ENCODE data around the gene CGB7. TPM values are rescaled to one million over a fixed set of nuclear protein-coding genes. Genes with fewer than 3 reads are reported as not detected.

The CGB7 gene
- total and polyA plus RNA-seq, 2 donors (not counting 3 experiments of a cell fraction or from before 2014, with no cell fraction given) = 0.41 to 0.42 TPM

DNA sequence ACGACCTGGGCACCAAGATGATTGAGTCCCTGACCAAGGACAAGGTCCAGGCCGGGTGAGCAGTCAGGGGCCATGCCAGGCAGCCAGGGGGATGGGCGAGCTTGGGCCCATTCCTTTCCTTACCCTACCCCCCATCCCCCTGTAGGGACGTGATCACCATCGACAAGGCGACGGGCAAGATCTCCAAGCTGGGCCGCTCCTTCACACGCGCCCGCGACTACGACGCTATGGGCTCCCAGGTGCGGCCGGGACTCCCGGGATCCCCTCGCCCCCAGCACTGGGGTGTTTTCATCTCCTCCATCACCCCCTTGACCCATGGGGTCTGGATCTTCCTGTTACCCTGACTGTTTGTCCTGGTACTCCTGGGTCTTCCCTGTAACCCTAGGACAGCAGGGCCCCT is 47.7 kb downstream of the CGB7 start:
- Histone ChIP-seq H3K9ac (replicated peaks; ENCODE audit: extremely low read depth, insufficient read depth, low read length) (no peak overlapping the region), H3K4me2 (ENCODE audit: insufficient read depth, low read length) (no peak overlapping the region), H3K27ac (ENCODE audit: insufficient read depth, low read depth, low read length) (no peak overlapping the region), H3K4me3 (replicated peaks in 1 of 3; ENCODE audit: insufficient read depth in 1 of 3, low read depth in 1 of 3, low read length in 3 of 3) (no peak overlapping the region), H3K79me2 (ENCODE audit: control insufficient read depth, insufficient read depth, low read length) (no peaks in the 10 kb centered on the region), H2AFZ (ENCODE audit: low read depth, low read length) (no peak overlapping the region), H4K20me1 (replicated peaks; ENCODE audit: control insufficient read depth, extremely low read depth, insufficient read depth, low read length) (no peaks in the 10 kb centered on the region), H3K4me1 (ENCODE audit: control insufficient read depth, extremely low read depth, insufficient read depth, low read length) (no peaks in the 10 kb centered on the region), H3K9me3 (replicated peaks; ENCODE audit: control insufficient read depth, insufficient read depth, low read length) (no peaks in the 10 kb centered on the region), H3K36me3 (ENCODE audit: control insufficient read depth in 2 of 2, extremely low read depth in 1 of 2, insufficient read depth in 2 of 2, low read length in 2 of 2) (peaks cover 3 to 38% of the 10 kb centered on the region in 2 experiments), H3K9me1 (replicated peaks; ENCODE audit: control insufficient read depth, extremely low read depth, insufficient read depth, low read length) (no peaks in the 10 kb centered on the region), H3K27me3 (ENCODE audit: control insufficient read depth in 2 of 2, insufficient read depth in 2 of 2, low read length in 2 of 2) (no peaks in the 10 kb centered on the region)
- CTCF ChIA-PET = interaction anchor here (1.0 to 7.2 kb wide), 6 partner anchors 10 to 189 kb away, joined by 3 to 59 read pairs (median 4); partner anchors contain the start of genes GYS1 and RUVBL2
- dilution Hi-C loops (cut with MboI; ENCODE audit: extremely low pct_ligation_motif_present, low sequenced_read_pairs) = no loop called here
- POLR2A ChIA-PET = no interaction called here
- DNase-seq (ENCODE audit: low read depth, low spot score) = no peak
- TF ChIP-seq FOS (IDR thresholded peaks at IDR 0.05; ENCODE audit: borderline replicate concordance, insufficient read depth, low read length) (no peak), JUN (IDR thresholded peaks at IDR 0.05; ENCODE audit: borderline replicate concordance, insufficient read depth, insufficient read length, low read depth) (no peak), POLR2A (IDR thresholded peaks at IDR 0.05; ENCODE audit: low read depth, low read length) (no peak), POLR2AphosphoS5 (IDR thresholded peaks at IDR 0.05; ENCODE audit: insufficient read depth, low read depth, low read length) (no peak), GATA2 (IDR thresholded peaks at IDR 0.05; ENCODE audit: insufficient read depth, insufficient read length, low read depth, low read length) (no peak)
- FAIRE-seq = no peak
- intact Hi-C loops (cut with micrococcal nuclease) = no loop called here
- BruUV-seq (replicated peaks) = no TSS peak

DNA sequence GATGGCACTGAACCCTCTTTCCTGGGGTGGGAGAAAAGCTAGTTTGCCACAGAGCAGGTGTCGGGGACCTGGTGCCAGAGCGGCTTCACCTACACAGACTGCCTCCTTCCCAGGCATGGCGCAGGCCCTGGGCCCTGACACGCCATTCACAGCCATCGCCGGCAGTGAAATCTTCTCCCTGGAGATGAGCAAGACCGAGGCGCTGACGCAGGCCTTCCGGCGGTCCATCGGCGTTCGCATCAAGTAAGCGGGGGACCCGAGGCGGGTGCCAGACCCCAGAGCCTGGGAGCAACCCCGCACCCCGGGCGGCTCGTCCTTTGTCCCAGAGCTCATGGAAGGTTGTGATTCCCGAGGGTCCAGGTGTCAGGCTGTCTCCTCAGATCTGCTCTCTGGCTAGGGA is 50.6 kb downstream of the CGB7 start:
- Histone ChIP-seq H3K27ac (ENCODE audit: insufficient read depth, low read depth, low read length) (no peak overlapping the region), H3K9me1 (replicated peaks; ENCODE audit: control insufficient read depth, extremely low read depth, insufficient read depth, low read length) (no peaks in the 10 kb centered on the region), H3K79me2 (ENCODE audit: control insufficient read depth, insufficient read depth, low read length) (no peaks in the 10 kb centered on the region), H2AFZ (ENCODE audit: low read depth, low read length) (no peak overlapping the region), H3K9me3 (replicated peaks; ENCODE audit: control insufficient read depth, insufficient read depth, low read length) (no peaks in the 10 kb centered on the region), H3K4me3 (replicated peaks in 1 of 3; ENCODE audit: insufficient read depth in 1 of 3, low read depth in 1 of 3, low read length in 3 of 3) (no peak overlapping the region), H3K27me3 (ENCODE audit: control insufficient read depth in 2 of 2, insufficient read depth in 2 of 2, low read length in 2 of 2) (no peaks in the 10 kb centered on the region), H3K36me3 (ENCODE audit: control insufficient read depth in 2 of 2, extremely low read depth in 1 of 2, insufficient read depth in 2 of 2, low read length in 2 of 2) (peaks cover 8 to 37% of the 10 kb centered on the region in 2 experiments), H3K4me1 (ENCODE audit: control insufficient read depth, extremely low read depth, insufficient read depth, low read length) (no peaks in the 10 kb centered on the region), H3K4me2 (ENCODE audit: insufficient read depth, low read length) (no peak overlapping the region), H3K9ac (replicated peaks; ENCODE audit: extremely low read depth, insufficient read depth, low read length) (no peak overlapping the region), H4K20me1 (replicated peaks; ENCODE audit: control insufficient read depth, extremely low read depth, insufficient read depth, low read length) (no peaks in the 10 kb centered on the region)
- POLR2A ChIA-PET = no interaction called here
- TF ChIP-seq POLR2A (IDR thresholded peaks at IDR 0.05; ENCODE audit: low read depth, low read length) (no peak), MYC (IDR thresholded peaks at IDR 0.05; ENCODE audit: low read depth, low read length) (no peak), GATA2 (IDR thresholded peaks at IDR 0.05; ENCODE audit: insufficient read depth, insufficient read length, low read depth, low read length) (no peak), POLR2AphosphoS5 (IDR thresholded peaks at IDR 0.05; ENCODE audit: insufficient read depth, low read depth, low read length) (no peak), JUN (IDR thresholded peaks at IDR 0.05; ENCODE audit: borderline replicate concordance, insufficient read depth, insufficient read length, low read depth) (no peak), FOS (IDR thresholded peaks at IDR 0.05; ENCODE audit: borderline replicate concordance, insufficient read depth, low read length) (no peak), EZH2 (IDR thresholded peaks at IDR 0.05; ENCODE audit: borderline replicate concordance, low read depth, low read length, severe bottlenecking) (no peak)
- TF ChIP-seq, protein P1, sequence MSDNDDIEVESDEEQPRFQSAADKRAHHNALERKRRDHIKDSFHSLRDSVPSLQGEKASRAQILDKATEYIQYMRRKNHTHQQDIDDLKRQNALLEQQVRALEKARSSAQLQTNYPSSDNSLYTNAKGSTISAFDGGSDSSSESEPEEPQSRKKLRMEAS (IDR thresholded peaks at IDR 0.05; ENCODE audit: insufficient read depth, insufficient read length) = no peak
- TF ChIP-seq, protein P2, sequence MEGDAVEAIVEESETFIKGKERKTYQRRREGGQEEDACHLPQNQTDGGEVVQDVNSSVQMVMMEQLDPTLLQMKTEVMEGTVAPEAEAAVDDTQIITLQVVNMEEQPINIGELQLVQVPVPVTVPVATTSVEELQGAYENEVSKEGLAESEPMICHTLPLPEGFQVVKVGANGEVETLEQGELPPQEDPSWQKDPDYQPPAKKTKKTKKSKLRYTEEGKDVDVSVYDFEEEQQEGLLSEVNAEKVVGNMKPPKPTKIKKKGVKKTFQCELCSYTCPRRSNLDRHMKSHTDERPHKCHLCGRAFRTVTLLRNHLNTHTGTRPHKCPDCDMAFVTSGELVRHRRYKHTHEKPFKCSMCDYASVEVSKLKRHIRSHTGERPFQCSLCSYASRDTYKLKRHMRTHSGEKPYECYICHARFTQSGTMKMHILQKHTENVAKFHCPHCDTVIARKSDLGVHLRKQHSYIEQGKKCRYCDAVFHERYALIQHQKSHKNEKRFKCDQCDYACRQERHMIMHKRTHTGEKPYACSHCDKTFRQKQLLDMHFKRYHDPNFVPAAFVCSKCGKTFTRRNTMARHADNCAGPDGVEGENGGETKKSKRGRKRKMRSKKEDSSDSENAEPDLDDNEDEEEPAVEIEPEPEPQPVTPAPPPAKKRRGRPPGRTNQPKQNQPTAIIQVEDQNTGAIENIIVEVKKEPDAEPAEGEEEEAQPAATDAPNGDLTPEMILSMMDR (IDR thresholded peaks at IDR 0.05; ENCODE audit: extremely low read depth in 1 of 2, insufficient read depth in 1 of 2, low read depth in 1 of 2, low read length in 2 of 2) = no peak
- BruUV-seq (replicated peaks) = no TSS peak
- FAIRE-seq (no peak), DNase-seq (ENCODE audit: low read depth, low spot score) (no peak)
- intact Hi-C loops (cut with micrococcal nuclease) (no loop called here), dilution Hi-C loops (cut with MboI; ENCODE audit: extremely low pct_ligation_motif_present, low sequenced_read_pairs) (no loop called here)
- CTCF ChIA-PET = no interaction called here

Measured in endothelial cell of umbilical vein (primary cell).